ENCODE measurements around the gene ADAM17.

DNA sequence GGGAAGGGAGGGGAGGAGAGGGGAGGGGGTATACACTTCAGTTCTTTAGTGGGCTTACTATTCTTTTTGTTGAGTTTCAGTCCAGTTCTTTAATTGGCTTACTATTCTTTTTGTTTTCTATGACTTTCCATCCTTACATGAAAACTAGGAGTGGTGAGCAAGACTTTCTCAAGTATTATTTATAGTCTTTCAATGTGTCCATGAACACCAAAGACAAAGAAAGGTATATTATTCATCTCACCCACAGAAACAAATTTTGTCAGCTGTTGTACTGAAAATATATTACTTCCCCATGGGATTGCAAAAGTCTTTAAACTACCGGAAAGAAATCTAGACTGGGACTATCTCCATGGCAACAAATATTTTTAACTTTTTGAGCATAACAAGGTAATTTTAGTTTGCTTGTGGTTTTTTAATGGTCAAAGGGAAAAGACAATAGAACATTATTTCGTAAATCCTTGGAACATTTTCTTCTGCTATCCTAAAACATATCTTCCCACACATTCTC is 17.6 kb downstream of the ADAM17 start:
- TF ChIP-seq POLR2AphosphoS5 (IDR thresholded peaks at IDR 0.05) (peak in 3 of 4 donors; percentile 10 to 61 (median 13)), POLR2A (IDR thresholded peaks at IDR 0.05) (no peak), EP300 (IDR thresholded peaks at IDR 0.05) (peak in 1 of 4 donors; percentile 27)
- TF ChIP-seq, protein P1, sequence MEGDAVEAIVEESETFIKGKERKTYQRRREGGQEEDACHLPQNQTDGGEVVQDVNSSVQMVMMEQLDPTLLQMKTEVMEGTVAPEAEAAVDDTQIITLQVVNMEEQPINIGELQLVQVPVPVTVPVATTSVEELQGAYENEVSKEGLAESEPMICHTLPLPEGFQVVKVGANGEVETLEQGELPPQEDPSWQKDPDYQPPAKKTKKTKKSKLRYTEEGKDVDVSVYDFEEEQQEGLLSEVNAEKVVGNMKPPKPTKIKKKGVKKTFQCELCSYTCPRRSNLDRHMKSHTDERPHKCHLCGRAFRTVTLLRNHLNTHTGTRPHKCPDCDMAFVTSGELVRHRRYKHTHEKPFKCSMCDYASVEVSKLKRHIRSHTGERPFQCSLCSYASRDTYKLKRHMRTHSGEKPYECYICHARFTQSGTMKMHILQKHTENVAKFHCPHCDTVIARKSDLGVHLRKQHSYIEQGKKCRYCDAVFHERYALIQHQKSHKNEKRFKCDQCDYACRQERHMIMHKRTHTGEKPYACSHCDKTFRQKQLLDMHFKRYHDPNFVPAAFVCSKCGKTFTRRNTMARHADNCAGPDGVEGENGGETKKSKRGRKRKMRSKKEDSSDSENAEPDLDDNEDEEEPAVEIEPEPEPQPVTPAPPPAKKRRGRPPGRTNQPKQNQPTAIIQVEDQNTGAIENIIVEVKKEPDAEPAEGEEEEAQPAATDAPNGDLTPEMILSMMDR (IDR thresholded peaks at IDR 0.05), result no peak
